GM12874 (cell line): ENCODE measurements around the gene CSRNP3.

Experiments used
- TF ChIP-seq, protein P1 (sequence below): IDR thresholded peaks from 2 replicates; pipeline ENCODE4 v1.5.1; 2011; ENCODE audit warnings: low read depth, mild to moderate bottlenecking, control low read depth, low read length, moderate library complexity; ENCODE audit not compliant: insufficient read depth

CSRNP3 gene

DNA sequence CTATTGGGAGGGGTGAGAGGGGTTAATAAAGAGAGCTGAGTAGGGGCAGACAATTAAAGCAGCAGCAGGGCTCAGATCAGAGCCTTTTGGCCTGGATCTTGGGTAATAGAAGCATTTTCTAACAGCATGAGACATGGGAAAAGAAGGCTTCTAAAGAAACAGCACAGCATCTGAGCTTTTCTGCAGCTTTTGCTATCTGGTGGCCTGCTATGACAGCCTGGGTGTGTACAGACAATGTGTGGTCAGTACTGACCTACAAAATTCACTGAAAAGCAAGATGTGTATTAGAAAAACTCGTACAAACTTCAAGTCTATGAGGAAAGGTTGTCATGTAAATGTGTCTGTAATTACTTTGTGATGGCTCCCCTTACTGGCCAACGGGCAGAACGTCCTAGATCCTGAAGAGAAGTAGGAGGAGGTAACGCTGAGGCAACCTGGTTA lies 229.0 kb downstream of the CSRNP3 start:
- TF ChIP-seq, protein P1, sequence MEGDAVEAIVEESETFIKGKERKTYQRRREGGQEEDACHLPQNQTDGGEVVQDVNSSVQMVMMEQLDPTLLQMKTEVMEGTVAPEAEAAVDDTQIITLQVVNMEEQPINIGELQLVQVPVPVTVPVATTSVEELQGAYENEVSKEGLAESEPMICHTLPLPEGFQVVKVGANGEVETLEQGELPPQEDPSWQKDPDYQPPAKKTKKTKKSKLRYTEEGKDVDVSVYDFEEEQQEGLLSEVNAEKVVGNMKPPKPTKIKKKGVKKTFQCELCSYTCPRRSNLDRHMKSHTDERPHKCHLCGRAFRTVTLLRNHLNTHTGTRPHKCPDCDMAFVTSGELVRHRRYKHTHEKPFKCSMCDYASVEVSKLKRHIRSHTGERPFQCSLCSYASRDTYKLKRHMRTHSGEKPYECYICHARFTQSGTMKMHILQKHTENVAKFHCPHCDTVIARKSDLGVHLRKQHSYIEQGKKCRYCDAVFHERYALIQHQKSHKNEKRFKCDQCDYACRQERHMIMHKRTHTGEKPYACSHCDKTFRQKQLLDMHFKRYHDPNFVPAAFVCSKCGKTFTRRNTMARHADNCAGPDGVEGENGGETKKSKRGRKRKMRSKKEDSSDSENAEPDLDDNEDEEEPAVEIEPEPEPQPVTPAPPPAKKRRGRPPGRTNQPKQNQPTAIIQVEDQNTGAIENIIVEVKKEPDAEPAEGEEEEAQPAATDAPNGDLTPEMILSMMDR: peak; percentile 45

DNA sequence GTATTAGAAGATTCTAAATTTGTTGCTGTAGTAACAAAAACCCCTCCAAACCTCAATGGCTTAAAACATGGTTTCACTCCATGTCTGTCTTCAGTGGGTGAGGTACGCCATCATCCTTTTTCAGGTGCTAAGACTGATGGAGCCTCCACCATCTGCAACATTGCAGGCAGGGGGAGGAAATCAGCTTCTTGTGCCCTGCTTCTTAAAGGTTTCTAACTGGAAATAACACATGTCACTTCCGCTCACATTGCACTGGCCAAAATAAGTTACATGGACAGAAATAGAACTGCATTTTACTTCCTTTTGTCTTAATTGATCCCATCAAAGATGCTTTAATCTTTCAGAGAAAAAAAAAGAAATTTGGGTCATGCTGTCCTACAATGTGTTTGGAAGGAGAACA lies 230.4 kb downstream of the CSRNP3 start:
- TF ChIP-seq, protein P1: no peak

GRCh38 chr2:165700531-165700930 lies 231.0 kb downstream of the CSRNP3 start:
- TF ChIP-seq, protein P1: no peak

GRCh38 chr2:165701147-165701546 lies 231.6 kb downstream of the CSRNP3 start:
- TF ChIP-seq, protein P1: no peak

GRCh38 chr2:165706960-165707487 lies 237.5 kb downstream of the CSRNP3 start:
- TF ChIP-seq, protein P1: no peak

GRCh38 chr2:165716091-165716490 lies 246.6 kb downstream of the CSRNP3 start:
- TF ChIP-seq, protein P1: no peak

GRCh38 chr2:165718610-165719210 lies 249.2 kb downstream of the CSRNP3 start:
- TF ChIP-seq, protein P1: no peak
